K562 (cell line): ENCODE results near the gene NTNG1. TPM values are rescaled to one million over a fixed set of nuclear protein-coding genes. Genes with fewer than 3 reads are reported as not detected.

Experiments
- ATAC-seq: fragments of 200-7000 bp; cut with Tn5 transposase; 3 replicates; pipeline ENCODE4 v1.9.1; 2020; ENCODE audit warnings: moderate library complexity
- BruUV-seq: library from RNA; stranded (reverse); fragments of 400-500 nt; replicated peaks from 2 replicates; lab custom pipeline; 2021; lab: Mats Ljungman, UMichigan
- CTCF ChIA-PET: fragments of 300-600 bp; formaldehyde crosslinking; extraction: SDS; loops from one replicate; lab custom pipeline; 2021; ENCODE audit warnings: low intra/inter-chr PET ratio; lab: Yijun Ruan, JAX
- POLR2A ChIA-PET: fragments of 300-600, 350-650 bp; sonication (Branson Sonifier 250); formaldehyde crosslinking; extraction: SDS; loops from one replicate; lab custom pipeline; 2021; ENCODE audit warnings: antibody characterized with exemption, inconsistent platforms; lab: Yijun Ruan, JAX
- DNase-seq, 4 experiments: peaks; one replicate each; pipeline versions ENCODE4 v3.0.0 to v3.0.0-alpha.2; 2011 to 2018; ENCODE audit warnings: low spot score in 3 of 4, mixed read lengths in 3 of 4; ENCODE audit errors: extremely low read depth in 1 of 4
- FAIRE-seq: peaks from 2 replicates; lab custom pipeline; 2011; peaks lifted over from hg19 to GRCh38; lab: Jason Lieb, UNC
- H2AFZ ChIP-seq: 2 replicates; pipeline ENCODE4 v1.6.0; 2011; ENCODE audit warnings: low read depth, low read length, control low read depth, inconsistent platforms
- H3K27ac ChIP-seq: fragments of 200-600 bp; 3 replicates; pipeline ENCODE4 v1.8.0; 2011; ENCODE audit warnings: low read depth, mild to moderate bottlenecking, control low read depth, inconsistent platforms, low read length, moderate library complexity, mixed read lengths; ENCODE audit errors: extremely low read depth
- H3K27me3 ChIP-seq, 2 experiments: fragments of 300-600 bp in 1 of 2; 2 replicates in 1 of 2; 3 replicates in 1 of 2; pipeline versions ENCODE4 v1.6.0 to v1.8.0; 2011; ENCODE audit warnings: inconsistent platforms in 2 of 2, low read length in 2 of 2, mild to moderate bottlenecking in 1 of 2, mixed read lengths in 1 of 2, moderate library complexity in 1 of 2; ENCODE audit not compliant: control insufficient read depth in 2 of 2, insufficient read depth in 2 of 2
- H3K36me3 ChIP-seq: fragments of 300-600 bp; 3 replicates; pipeline ENCODE4 v1.8.0; 2011; ENCODE audit warnings: mild to moderate bottlenecking, low read length, inconsistent platforms; ENCODE audit not compliant: control insufficient read depth, insufficient read depth
- H3K4me1 ChIP-seq, 2 experiments: fragments of 200-600 bp in 1 of 2; replicated peaks in 1 of 2; 2 replicates in 1 of 2; 3 replicates in 1 of 2; pipeline versions ENCODE4 v1.5.1 to v1.8.0; 2011; ENCODE audit warnings: inconsistent platforms in 2 of 2, low read length in 2 of 2, mild to moderate bottlenecking in 1 of 2, mixed read lengths in 1 of 2, moderate library complexity in 1 of 2; ENCODE audit not compliant: control insufficient read depth in 2 of 2, insufficient read depth in 2 of 2
- H3K4me2 ChIP-seq: 2 replicates; pipeline ENCODE4 v1.6.1; 2011; ENCODE audit warnings: low read length, control low read depth, inconsistent platforms, mixed read lengths; ENCODE audit not compliant: insufficient read depth
- H3K4me3 ChIP-seq: fragments of 200-600 bp; sonication (generic), shearing (Covaris generic); 2 replicates; pipeline ENCODE4 v1.5.1; 2016; ENCODE audit warnings: control low read depth, inconsistent platforms
- H3K79me2 ChIP-seq: fragments of 200-600 bp; 3 replicates; pipeline ENCODE4 v1.8.0; 2011; ENCODE audit warnings: low read length, inconsistent platforms; ENCODE audit not compliant: control insufficient read depth, insufficient read depth
- H3K9ac ChIP-seq, 2 experiments: 2 replicates each; pipeline versions ENCODE4 v1.6.0 to v1.6.1; 2011; ENCODE audit warnings: low read depth in 2 of 2, low read length in 2 of 2, control low read depth in 1 of 2, inconsistent platforms in 1 of 2, mild to moderate bottlenecking in 1 of 2, mixed read lengths in 1 of 2; ENCODE audit not compliant: insufficient read depth in 1 of 2
- H3K9me1 ChIP-seq: one replicate; pipeline ENCODE4 v1.6.0; 2011; ENCODE audit warnings: inconsistent platforms, mild to moderate bottlenecking, low read length, moderate library complexity; ENCODE audit not compliant: control insufficient read depth, insufficient read depth
- H3K9me3 ChIP-seq: replicated peaks from 2 replicates; pipeline ENCODE4 v1.5.1; 2011; ENCODE audit warnings: low read depth, low read length, inconsistent platforms; ENCODE audit not compliant: control insufficient read depth, insufficient read depth
- H4K20me1 ChIP-seq: replicated peaks from 2 replicates; pipeline ENCODE4 v1.6.1; 2011; ENCODE audit warnings: low read length, inconsistent platforms, mixed read lengths; ENCODE audit not compliant: control insufficient read depth, insufficient read depth
- ATF7 ChIP-seq: fragments of 450-650 bp; IDR thresholded peaks from 2 replicates; pipeline ENCODE4 v1.7.1; 2014; ENCODE audit warnings: mild to moderate bottlenecking, moderate library complexity
- ESRRB ChIP-seq: fragments of 250-450 bp; sonication (Bioruptor Pico); IDR thresholded peaks from 2 replicates; pipeline ENCODE4 v1.5.0; 2020; ENCODE audit warnings: mild to moderate bottlenecking, moderate library complexity, borderline replicate concordance
- MED1 ChIP-seq: sonication (generic); formaldehyde crosslinking; IDR thresholded peaks from 2 replicates; pipeline ENCODE4 v1.8.1; 2023; ENCODE audit warnings: missing genetic modification reagents, borderline replicate concordance
- RCOR1 ChIP-seq, 2 experiments: IDR thresholded peaks; 2 replicates each; pipeline ENCODE4 v1.6.1; 2012; ENCODE audit warnings: low read depth in 2 of 2, low read length in 2 of 2, borderline replicate concordance in 1 of 2, improper control_type of control experiment in 1 of 2
- SIX5 ChIP-seq, 2 experiments: IDR thresholded peaks; 2 replicates each; pipeline ENCODE4 v1.6.1; 2011; ENCODE audit warnings: low read length in 2 of 2, borderline replicate concordance in 1 of 2, low read depth in 1 of 2, mild to moderate bottlenecking in 1 of 2, moderate library complexity in 1 of 2; ENCODE audit not compliant: insufficient read depth in 1 of 2
- ZBTB43 ChIP-seq: sonication (generic); formaldehyde crosslinking; IDR thresholded peaks from 2 replicates; pipeline ENCODE4 v1.8.0; 2023; ENCODE audit warnings: mild to moderate bottlenecking, missing genetic modification reagents
- ZNF551 ChIP-seq: fragments of 250-450 bp; sonication (Bioruptor Pico); IDR thresholded peaks from 2 replicates; pipeline ENCODE4 v1.5.0; 2021; ENCODE audit warnings: mild to moderate bottlenecking, moderate library complexity
- WGBS: fragments of 100-300 bp; shearing (Covaris generic); methylation state at CpG from one replicate; pipeline ENCODE4 v1.1.6; 2016; ENCODE audit warnings: low coverage, mixed read lengths; ENCODE audit not compliant: insufficient coverage; ENCODE audit errors: missing lambda C conversion rate; 5-methylcytosine and 5-hydroxymethylcytosine counted together
- in situ Hi-C: fragments of 300-500 bp; cut with MboI; formaldehyde crosslinking; loops from 4 replicates; pipeline ENCODE4 v1.15.0; 2018; ENCODE audit warnings: inconsistent platforms, mixed read lengths
- intact Hi-C: fragments of 100-400 bp; cut with micrococcal nuclease; formaldehyde crosslinking; loops from 2 replicates; pipeline ENCODE4 v1.14.2; 2022
- polyA plus RNA-seq, 8 experiments: library from polyadenylated mRNA; depleted of rRNA in 4 of 8; stranded (reverse) in 5 of 8; unstranded in 3 of 8; fragments of >200 nt; fragmentation: Nextera tagmentation in 2 of 8; fragmentation: Illumina TruSeq in 1 of 8; extraction: Ambion mirVana in 2 of 8; extraction: Trizol in 1 of 8; gene quantifications; 2 replicates each; pipeline versions ENCODE4 v1.2.1 to v1.2.3, GENCODE V29; 2011 to 2014; ENCODE audit warnings: inconsistent platforms in 1 of 8, missing spikeins in 1 of 8
- total RNA-seq, 7 experiments: library from RNA; depleted of rRNA in 6 of 7; stranded (reverse); fragments of >200 nt in 6 of 7; fragmentation: Illumina TruSeq in 2 of 7; extraction: Trizol in 2 of 7; gene quantifications; 2 replicates each; pipeline versions ENCODE4 v1.2.1 to v1.2.3, GENCODE V29; 2011 to 2021; ENCODE audit warnings: low replicate concordance in 1 of 7

NTNG1 gene
- total and polyA plus RNA-seq, 9 of the 15 experiments (the other 6 are each of a cell fraction or from before 2014, with no cell fraction given): not detected

GRCh38 chr1:107414550-107414949, 273.7 kb downstream of the NTNG1 start:
- no peak for DNase-seq
- no peak for TF ChIP-seq MED1 (CRISPR knock-in tag)
- no peak for TF ChIP-seq ATF7
- no peak for TF ChIP-seq ZNF551 (CRISPR knock-in tag)
- no peak for TF ChIP-seq ESRRB (CRISPR knock-in tag)
- no peak for TF ChIP-seq SIX5 (IDR thresholded peaks at IDR 0.05; ENCODE audit: borderline replicate concordance in 1 of 2, insufficient read depth in 1 of 2, low read depth in 1 of 2, low read length in 2 of 2)
- TF ChIP-seq ZBTB43 (CRISPR knock-in tag): no peak
- TF ChIP-seq RCOR1 (IDR thresholded peaks at IDR 0.05; ENCODE audit: borderline replicate concordance in 1 of 2, low read depth in 2 of 2, low read length in 2 of 2): no peak
- TF ChIP-seq, all 486 proteins: peak for 0
- Histone ChIP-seq H3K4me3 (no peak overlapping the region), H3K27ac (no peak overlapping the region), H3K4me2 (no peak overlapping the region), H4K20me1 (no peaks in the 10 kb centered on the region), H2AFZ (no peak overlapping the region), H3K9me3 (no peaks in the 10 kb centered on the region), H3K27me3 (no peaks in the 10 kb centered on the region), H3K79me2 (no peaks in the 10 kb centered on the region), H3K9ac (no peak overlapping the region), H3K9me1 (no peaks in the 10 kb centered on the region), H3K4me1 (no peaks in the 10 kb centered on the region), H3K36me3 (no peaks in the 10 kb centered on the region)
- CTCF ChIA-PET: no interaction called here
- intact Hi-C loops (no loop called here), in situ Hi-C loops (no loop called here)
- WGBS: 4% methylated on average over 3 of the region's 3 CpGs
- ATAC-seq: no peak
- no TSS peak for BruUV-seq
- FAIRE-seq: no peak
- POLR2A ChIA-PET: no interaction called here
